OCI-LY7 (cell line): ENCODE data around the gene ASB5. TPM values are rescaled to one million over a fixed set of nuclear protein-coding genes. Genes with fewer than 3 reads are reported as not detected.

Experiments used
- BruUV-seq: library from RNA; stranded (reverse); fragments of 400-500 nt; replicated peaks from 2 replicates; lab custom pipeline; 2021; lab: Mats Ljungman, UMichigan
- CTCF ChIA-PET: fragments of 300-600 bp; sonication (Branson Sonifier 250); formaldehyde crosslinking; loops from one replicate; lab custom pipeline; 2022; ENCODE audit warnings: antibody characterized with exemption; ENCODE audit not compliant: unreplicated experiment; lab: Charles Lee
- POLR2A ChIA-PET: fragments of 300-600 bp; sonication (Branson Sonifier 250); formaldehyde crosslinking; loops from one replicate; lab custom pipeline; 2022; ENCODE audit warnings: antibody characterized with exemption; lab: Charles Lee
- DNase-seq: peaks from one replicate; pipeline ENCODE4 v3.0.0-alpha.2; 2015; ENCODE audit warnings: low spot score
- H2AFZ ChIP-seq: fragments of 200-600 bp; sonication (generic), shearing (Covaris generic); 2 replicates; pipeline ENCODE4 v1.6.1; 2014; ENCODE audit warnings: mild to moderate bottlenecking, antibody characterized with exemption, low read length, moderate library complexity
- H3K27ac ChIP-seq: fragments of 200-600 bp; sonication (generic); 2 replicates; pipeline ENCODE4 v1.5.1; 2014; ENCODE audit warnings: mixed run types, low read depth, mild to moderate bottlenecking, moderate library complexity, low read length, inconsistent platforms; ENCODE audit not compliant: poor library complexity, severe bottlenecking
- H3K36me3 ChIP-seq: fragments of 200-600 bp; sonication (generic); 2 replicates; pipeline ENCODE4 v1.6.1; 2014; ENCODE audit warnings: mild to moderate bottlenecking, antibody characterized with exemption, low read length, moderate library complexity, mixed read lengths; ENCODE audit not compliant: insufficient read depth
- H3K4me1 ChIP-seq: fragments of 200-600 bp; sonication (generic); 2 replicates; pipeline ENCODE4 v1.5.1; 2014; ENCODE audit warnings: mild to moderate bottlenecking, low read length; ENCODE audit not compliant: insufficient read depth, poor library complexity, severe bottlenecking
- H3K4me2 ChIP-seq: fragments of 200-600 bp; sonication (generic); 2 replicates; pipeline ENCODE4 v1.6.1; 2014; ENCODE audit warnings: mild to moderate bottlenecking, low read length
- H3K4me3 ChIP-seq: fragments of 200-600 bp; sonication (generic); 2 replicates; pipeline ENCODE4 v1.5.1; 2014; ENCODE audit warnings: mild to moderate bottlenecking, low read depth, low read length; ENCODE audit not compliant: poor library complexity, severe bottlenecking
- H3K79me2 ChIP-seq: fragments of 200-600 bp; sonication (generic); 2 replicates; pipeline ENCODE4 v1.6.1; 2016; ENCODE audit warnings: low read depth, mild to moderate bottlenecking, low read length, moderate library complexity, mixed read lengths; ENCODE audit not compliant: insufficient read depth
- H3K9me2 ChIP-seq: fragments of 200-600 bp; sonication (generic); 2 replicates; pipeline ENCODE4 v1.6.1; 2016; ENCODE audit warnings: mild to moderate bottlenecking, low read length, mixed read lengths; ENCODE audit not compliant: insufficient read depth
- H3K9me3 ChIP-seq: fragments of 200-600 bp; sonication (generic); 2 replicates; pipeline ENCODE4 v1.6.1; 2014; ENCODE audit warnings: mild to moderate bottlenecking, mixed run types, low read length, mixed read lengths
- H4K20me1 ChIP-seq: fragments of 200-600 bp; sonication (generic); 2 replicates; pipeline ENCODE4 v1.6.1; 2014; ENCODE audit warnings: mild to moderate bottlenecking, antibody characterized with exemption, low read length, moderate library complexity, mixed read lengths; ENCODE audit not compliant: insufficient read depth
- EZH2phosphoT487 ChIP-seq: fragments of 200-600 bp; sonication (generic); IDR thresholded peaks from 2 replicates; pipeline ENCODE4 v1.6.1; 2018; ENCODE audit warnings: low read depth, borderline replicate concordance, mild to moderate bottlenecking, mixed run types, antibody characterized with exemption, low read length, moderate library complexity, mixed read lengths
- intact Hi-C: fragments of 100-400 bp; cut with micrococcal nuclease; formaldehyde crosslinking; loops from one replicate; pipeline ENCODE4 v1.10.0; 2022; ENCODE audit not compliant: unreplicated experiment
- total RNA-seq, 2 experiments: library from RNA; depleted of rRNA in 1 of 2; stranded (reverse); fragments of >200 nt in 1 of 2; shearing (Covaris generic) in 1 of 2; gene quantifications; 2 replicates each; pipeline ENCODE4 v1.2.3, GENCODE V29; 2014 to 2022
- TF ChIP-seq, protein P1 (sequence below): fragments of 200-600 bp; sonication (generic); conservative IDR thresholded peaks from 2 replicates; pipeline ENCODE4 v1.5.1; 2014; ENCODE audit warnings: mild to moderate bottlenecking, antibody characterized with exemption, low read length, moderate library complexity, mixed read lengths

ASB5 gene
- total RNA-seq, 2 experiments from 2014 or later = not detected

DNA sequence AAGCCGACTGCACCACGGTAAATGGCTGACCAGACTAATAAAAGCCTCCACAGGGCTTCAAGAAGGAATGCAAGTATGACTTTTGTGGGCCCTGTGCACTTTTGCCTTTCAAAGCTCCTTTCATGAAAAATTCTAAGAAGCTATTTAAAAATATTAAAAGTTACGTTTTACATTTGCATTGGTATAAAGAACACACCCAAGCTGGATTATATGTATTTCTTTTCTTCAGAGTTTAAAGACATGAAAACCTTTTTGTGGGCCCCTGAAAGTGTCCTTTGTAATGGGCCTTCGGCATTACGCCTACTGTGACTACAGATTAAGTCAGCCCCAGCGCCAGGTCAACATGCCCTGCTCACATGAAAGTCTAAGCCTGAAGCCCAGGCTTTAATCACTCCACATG, 20.5 kb upstream of the ASB5 start:
- Histone ChIP-seq H2AFZ (no peak overlapping the region), H3K9me3 (no peaks in the 10 kb centered on the region), H3K79me2 (no peaks in the 10 kb centered on the region), H3K4me2 (no peak overlapping the region), H3K4me3 (no peak overlapping the region), H3K36me3 (no peaks in the 10 kb centered on the region), H3K9me2 (no peaks in the 10 kb centered on the region), H3K27ac (no peak overlapping the region), H3K4me1 (no peaks in the 10 kb centered on the region), H4K20me1 (no peaks in the 10 kb centered on the region)
- intact Hi-C loops = no loop called here
- TF ChIP-seq, protein P1, sequence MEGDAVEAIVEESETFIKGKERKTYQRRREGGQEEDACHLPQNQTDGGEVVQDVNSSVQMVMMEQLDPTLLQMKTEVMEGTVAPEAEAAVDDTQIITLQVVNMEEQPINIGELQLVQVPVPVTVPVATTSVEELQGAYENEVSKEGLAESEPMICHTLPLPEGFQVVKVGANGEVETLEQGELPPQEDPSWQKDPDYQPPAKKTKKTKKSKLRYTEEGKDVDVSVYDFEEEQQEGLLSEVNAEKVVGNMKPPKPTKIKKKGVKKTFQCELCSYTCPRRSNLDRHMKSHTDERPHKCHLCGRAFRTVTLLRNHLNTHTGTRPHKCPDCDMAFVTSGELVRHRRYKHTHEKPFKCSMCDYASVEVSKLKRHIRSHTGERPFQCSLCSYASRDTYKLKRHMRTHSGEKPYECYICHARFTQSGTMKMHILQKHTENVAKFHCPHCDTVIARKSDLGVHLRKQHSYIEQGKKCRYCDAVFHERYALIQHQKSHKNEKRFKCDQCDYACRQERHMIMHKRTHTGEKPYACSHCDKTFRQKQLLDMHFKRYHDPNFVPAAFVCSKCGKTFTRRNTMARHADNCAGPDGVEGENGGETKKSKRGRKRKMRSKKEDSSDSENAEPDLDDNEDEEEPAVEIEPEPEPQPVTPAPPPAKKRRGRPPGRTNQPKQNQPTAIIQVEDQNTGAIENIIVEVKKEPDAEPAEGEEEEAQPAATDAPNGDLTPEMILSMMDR = no peak
- TF ChIP-seq EZH2phosphoT487 = no peak
- POLR2A ChIA-PET = interaction anchor here (1.1 kb wide), 1 partner anchor 13 kb away, joined by 5 read pairs; no protein-coding TSS in a partner anchor
- DNase-seq = no peak
- BruUV-seq = no TSS peak
- CTCF ChIA-PET = no interaction called here

DNA sequence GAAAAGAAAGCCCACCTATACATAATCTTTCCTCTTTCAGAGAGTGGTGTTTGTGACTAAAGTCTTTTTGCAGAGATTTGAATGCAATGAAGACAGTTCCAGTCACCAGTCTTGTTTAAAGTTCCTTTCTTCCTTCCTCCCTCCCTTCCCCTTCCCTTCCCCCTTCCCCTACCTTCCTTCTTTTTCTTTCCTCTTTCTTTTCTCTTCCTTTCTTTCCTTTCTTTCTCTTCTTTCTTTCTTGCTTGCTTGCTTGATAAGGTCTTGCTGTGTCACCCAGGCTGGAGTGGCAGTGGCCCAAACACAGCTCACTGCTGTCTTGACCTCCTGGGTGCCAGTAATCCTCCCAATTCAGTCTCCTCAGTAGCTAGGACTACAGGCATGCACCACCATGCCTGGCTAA, 19.0 kb upstream of the ASB5 start:
- POLR2A ChIA-PET = interaction anchor here (0.8 to 2.7 kb wide), 5 partner anchors 10 to 29 kb away, joined by 3 to 8 read pairs (median 3); no protein-coding TSS in a partner anchor
- H3K9me2 ChIP-seq = no peaks in the 10 kb centered on the region
- H3K36me3 ChIP-seq = no peaks in the 10 kb centered on the region
- no peak overlapping the region for H3K27ac ChIP-seq
- no peaks in the 10 kb centered on the region for H3K79me2 ChIP-seq
- intact Hi-C loops = no loop called here
- DNase-seq = no peak
- no peaks in the 10 kb centered on the region for H3K4me1 ChIP-seq
- H3K4me2 ChIP-seq = no peak overlapping the region
- no peak overlapping the region for H2AFZ ChIP-seq
- H4K20me1 ChIP-seq = no peaks in the 10 kb centered on the region
- no TSS peak for BruUV-seq
- CTCF ChIA-PET = no interaction called here
- TF ChIP-seq, protein P1 = no peak
- TF ChIP-seq EZH2phosphoT487 = no peak
- H3K9me3 ChIP-seq = no peaks in the 10 kb centered on the region
- no peak overlapping the region for H3K4me3 ChIP-seq

DNA sequence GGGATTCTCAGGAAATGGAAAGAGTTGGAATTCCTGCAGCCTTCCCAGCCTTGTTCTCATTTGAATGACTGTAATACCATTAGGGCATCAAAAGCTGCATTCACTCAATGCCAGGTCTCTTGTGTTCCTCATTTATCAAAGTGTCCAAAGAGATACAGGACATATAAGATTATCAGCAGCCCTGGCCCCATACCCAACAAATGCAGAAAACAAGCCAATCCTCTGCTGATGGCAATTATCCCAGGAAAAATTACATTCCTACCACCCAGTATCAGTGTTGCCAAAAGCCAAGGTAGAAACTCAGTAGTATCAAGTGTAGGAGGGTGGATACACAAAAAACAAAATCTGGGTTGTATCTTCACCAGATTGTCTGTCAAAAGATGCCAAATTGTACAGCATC, 18.5 kb upstream of the ASB5 start:
- intact Hi-C loops = no loop called here
- no peaks in the 10 kb centered on the region for H3K9me2 ChIP-seq
- no peak overlapping the region for H3K4me3 ChIP-seq
- ChIA-PET POLR2A (interaction anchor here (0.6 to 2.7 kb wide), 7 partner anchors 10 to 1670 kb away, joined by 3 to 8 read pairs (median 3); no protein-coding TSS in a partner anchor), CTCF (no interaction called here)
- DNase-seq = no peak
- H4K20me1 ChIP-seq = no peaks in the 10 kb centered on the region
- no TSS peak for BruUV-seq
- no peaks in the 10 kb centered on the region for H3K4me1 ChIP-seq
- H3K36me3 ChIP-seq = no peaks in the 10 kb centered on the region
- no peak overlapping the region for H2AFZ ChIP-seq
- H3K9me3 ChIP-seq = no peaks in the 10 kb centered on the region
- no peak overlapping the region for H3K27ac ChIP-seq
- no peak overlapping the region for H3K4me2 ChIP-seq
- H3K79me2 ChIP-seq = no peaks in the 10 kb centered on the region
- TF ChIP-seq, protein P1 = no peak
- TF ChIP-seq EZH2phosphoT487 = no peak
